Measurements from ENCODE around the gene CD63.

CD63 gene

GRCh38 chr12:55739025-55739378, 10.2 kb upstream of the CD63 start:
- no peak for DNase-seq (ENCODE audit: low read depth, low spot score)

GRCh38 chr12:55738123-55739024, 9.6 kb upstream of the CD63 start:
- DNase-seq (ENCODE audit: low read depth, low spot score) = peak; percentile 93

DNA sequence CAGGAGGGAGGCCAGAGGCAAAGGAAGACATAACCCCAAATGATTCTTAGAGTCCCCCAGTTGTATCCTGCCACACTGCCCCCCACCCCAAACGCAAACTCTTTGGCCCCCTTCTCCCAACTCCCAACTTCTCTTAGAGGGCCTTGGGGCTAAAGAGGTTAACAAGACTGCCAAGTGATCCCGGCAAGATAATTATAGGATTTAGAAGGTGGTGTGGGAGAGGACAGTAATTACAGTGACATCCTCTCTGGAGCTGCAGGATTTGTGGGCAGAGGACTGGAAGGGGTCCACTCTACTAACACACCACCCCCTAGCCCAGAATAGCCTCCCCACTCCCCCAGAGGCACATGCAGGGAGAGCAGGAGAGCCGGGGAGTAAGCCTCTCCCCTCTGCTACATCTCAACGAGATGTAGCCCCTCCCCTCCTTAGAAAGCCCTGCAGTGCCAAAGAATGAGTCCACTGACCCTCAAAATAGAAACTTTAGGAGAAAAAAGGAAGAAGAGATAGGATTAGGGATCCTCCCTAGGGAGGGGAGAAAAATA, 8.8 kb upstream of the CD63 start:
- DNase-seq (ENCODE audit: low read depth, low spot score) = peak; percentile 29

DNA sequence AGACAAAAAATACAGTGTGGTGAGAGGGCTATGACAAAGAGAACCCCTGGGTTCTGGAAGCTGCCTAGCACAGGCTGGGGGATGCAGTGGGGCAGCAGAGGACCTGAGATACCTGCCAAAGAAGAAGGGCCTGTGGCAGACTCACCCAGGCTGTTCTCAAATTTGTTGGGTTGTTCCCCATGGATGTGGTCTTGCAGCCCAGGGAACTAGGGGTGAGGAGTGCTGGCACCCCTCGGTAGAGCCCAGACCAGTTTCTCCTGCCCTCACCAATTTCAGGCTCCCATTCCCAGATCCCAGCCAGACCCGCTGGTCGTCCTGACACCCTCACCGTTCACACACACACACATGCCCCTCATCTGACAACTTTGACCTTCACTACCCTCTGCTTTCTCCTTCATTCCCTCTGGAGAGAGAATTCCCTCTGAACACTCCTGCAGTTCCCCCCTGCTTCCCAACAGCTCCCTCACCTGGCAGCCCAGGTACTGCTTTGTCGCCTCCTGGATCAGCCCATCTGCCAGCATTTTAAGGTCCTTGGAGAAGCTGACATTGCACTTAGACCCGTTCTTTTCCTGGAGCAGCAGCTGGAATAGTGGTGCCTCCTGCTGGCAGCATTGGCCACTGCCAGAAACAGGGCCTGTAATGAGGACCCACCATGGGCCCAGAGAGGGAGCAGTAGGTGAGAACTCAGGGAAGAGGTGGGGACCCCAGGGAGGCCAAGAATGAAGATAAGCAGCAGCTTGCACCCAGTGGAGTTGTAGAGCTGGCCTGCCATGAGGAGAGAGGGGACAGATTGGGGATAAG, 8.2 kb upstream of the CD63 start:
- DNase-seq (ENCODE audit: low read depth, low spot score) = peak; percentile 84

DNA sequence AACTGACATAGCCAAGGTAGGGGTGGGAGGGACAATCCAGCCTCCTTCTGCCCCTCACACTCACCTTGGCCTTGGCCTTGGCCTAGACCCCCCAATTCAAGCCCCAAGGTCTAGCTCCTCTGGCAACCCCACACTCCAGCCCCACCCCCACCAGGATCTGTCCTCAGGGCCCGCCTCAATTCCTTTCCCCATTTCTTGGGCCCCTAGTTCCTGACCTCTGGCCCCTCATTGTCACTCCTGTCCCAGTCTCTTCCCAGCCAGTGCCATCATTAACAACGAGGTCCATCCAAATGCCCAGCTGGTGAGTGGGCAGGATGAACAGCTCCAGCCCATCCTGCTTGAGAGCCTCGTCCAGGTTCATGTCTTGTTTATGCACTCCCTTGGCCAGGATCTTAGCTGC, 7.3 kb upstream of the CD63 start:
- DNase-seq (ENCODE audit: low read depth, low spot score) = no peak

- DNase-seq (ENCODE audit: low read depth, low spot score) = no peak
These were observed 5.8 kb upstream of the CD63 start for GRCh38 chr12:55734595-55734994.

- no peak for DNase-seq (ENCODE audit: low read depth, low spot score)
These were observed 5.0 kb upstream of the CD63 start for GRCh38 chr12:55733858-55734257.

- no peak for DNase-seq (ENCODE audit: low read depth, low spot score)
These were observed 4.3 kb upstream of the CD63 start for GRCh38 chr12:55733021-55733555.

GRCh38 chr12:55732288-55732687, 3.5 kb upstream of the CD63 start:
- no peak for DNase-seq (ENCODE audit: low read depth, low spot score)

DNA sequence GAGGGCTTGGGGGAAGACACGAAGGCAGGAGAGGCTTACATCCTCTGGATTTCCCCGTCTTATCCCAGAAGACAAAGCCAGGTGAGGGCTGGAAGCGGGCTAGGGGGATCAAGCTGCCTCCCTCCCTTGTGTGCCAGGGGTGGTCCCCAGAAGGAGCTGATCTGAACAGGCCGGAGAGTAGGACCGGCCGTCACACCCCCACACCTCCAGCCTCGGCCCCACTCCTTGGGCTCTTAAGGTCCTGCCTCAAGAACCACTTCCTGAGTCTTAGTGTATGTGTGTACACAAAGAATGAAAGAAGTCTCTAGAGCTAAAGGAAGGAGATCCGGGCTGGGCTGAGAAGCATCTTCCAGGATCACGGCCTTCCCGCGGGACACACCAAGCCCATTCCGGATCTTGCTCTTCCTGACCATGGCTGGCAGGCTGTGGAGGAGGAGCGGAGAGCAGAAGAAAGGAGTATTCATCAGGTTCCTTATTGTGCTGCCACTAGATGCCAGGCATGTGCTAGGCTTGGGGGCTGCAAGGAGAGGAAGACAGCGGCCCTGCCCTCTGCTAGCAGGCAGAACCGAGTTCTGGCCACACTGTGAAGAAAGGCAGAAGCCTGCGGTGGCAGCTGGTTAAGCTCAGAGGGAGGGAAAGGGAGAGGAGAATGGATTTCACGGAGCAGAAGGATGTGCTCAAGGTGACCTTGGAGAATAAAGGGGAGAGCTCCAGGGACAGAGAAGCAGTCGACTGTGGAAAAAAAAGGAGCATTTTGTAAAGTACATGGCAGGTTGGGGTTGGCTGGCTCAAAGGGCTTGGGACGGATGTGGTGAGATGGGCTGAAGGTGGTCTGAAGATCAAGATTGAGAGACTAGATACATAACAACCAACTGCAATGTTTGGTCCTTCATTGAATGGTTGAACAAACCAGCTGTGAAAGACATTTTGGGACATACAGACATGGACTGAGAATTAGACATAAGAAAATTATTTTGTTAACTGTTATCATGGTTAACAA, 1.3 kb upstream of the CD63 start:
- DNase-seq (ENCODE audit: low read depth, low spot score) = peak; percentile 75

DNA sequence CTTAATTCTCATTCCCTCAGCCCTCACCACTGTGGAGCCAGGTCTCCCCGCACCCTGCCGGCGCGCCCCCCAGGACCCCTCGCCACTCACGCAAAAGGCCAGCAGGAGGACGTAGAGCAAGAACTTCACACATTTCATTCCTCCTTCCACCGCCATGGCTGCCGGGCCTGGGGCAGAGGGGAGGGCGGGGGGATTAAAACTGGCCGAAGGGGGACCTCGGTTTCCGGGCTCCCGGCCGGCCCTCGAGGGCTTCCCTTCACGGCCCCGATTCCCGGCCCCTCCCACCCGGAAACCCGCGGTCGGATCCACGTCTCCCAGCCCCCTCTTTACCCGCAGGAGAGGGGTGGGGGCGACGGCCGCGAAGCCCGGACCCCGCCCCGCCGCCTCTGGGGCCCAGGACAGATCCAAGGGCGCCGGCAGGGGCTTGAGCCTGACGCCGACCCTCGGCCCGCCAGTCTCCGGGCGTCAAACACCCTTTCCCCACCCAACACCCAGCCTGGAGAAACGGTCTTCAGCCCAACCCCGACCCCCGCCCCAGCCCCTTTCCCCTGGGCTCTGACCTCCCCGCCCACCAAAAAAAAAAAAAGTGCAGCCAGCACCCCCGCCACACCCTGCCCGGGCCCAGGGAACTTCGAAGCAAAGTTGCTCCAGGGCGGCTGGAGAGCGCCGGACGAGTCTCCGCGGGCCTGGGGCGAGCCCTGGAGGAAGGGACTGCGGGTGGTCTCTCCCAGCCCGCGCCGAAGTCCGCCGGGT, 447 bp downstream of the CD63 start:
- DNase-seq (ENCODE audit: low read depth, low spot score) = peak; percentile 87

- DNase-seq (ENCODE audit: low read depth, low spot score) = peak; percentile 65
These were observed 1.1 kb downstream of the CD63 start for GRCh38 chr12:55727643-55728185.

DNA sequence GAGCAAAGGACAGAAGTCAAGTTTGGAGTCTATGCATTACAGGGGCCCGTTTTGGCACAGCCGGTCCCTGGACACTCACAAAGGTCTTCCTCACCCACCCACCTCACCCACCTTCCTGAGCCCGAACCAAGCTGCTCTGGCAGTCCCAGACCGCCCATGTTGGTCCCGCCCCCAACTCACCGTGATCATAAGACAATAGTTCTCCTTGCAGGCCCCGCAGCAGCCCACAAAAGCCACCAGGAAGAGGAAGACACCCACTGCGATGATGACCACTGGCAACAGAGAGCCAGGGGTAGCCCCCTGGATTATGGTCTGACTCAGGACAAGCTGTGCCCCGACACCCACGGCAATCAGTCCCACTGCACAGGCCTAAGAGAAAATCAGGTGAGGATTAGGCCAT, 1.8 kb downstream of the CD63 start:
- DNase-seq (ENCODE audit: low read depth, low spot score) = no peak

GRCh38 chr12:55725556-55725955, 3.3 kb downstream of the CD63 start:
- no peak for DNase-seq (ENCODE audit: low read depth, low spot score)

GRCh38 chr12:55724940-55725309, 3.9 kb downstream of the CD63 start:
- no peak for DNase-seq (ENCODE audit: low read depth, low spot score)

- DNase-seq (ENCODE audit: low read depth, low spot score) = peak; percentile 78
These were observed 4.4 kb downstream of the CD63 start for GRCh38 chr12:55724226-55724939.

DNA sequence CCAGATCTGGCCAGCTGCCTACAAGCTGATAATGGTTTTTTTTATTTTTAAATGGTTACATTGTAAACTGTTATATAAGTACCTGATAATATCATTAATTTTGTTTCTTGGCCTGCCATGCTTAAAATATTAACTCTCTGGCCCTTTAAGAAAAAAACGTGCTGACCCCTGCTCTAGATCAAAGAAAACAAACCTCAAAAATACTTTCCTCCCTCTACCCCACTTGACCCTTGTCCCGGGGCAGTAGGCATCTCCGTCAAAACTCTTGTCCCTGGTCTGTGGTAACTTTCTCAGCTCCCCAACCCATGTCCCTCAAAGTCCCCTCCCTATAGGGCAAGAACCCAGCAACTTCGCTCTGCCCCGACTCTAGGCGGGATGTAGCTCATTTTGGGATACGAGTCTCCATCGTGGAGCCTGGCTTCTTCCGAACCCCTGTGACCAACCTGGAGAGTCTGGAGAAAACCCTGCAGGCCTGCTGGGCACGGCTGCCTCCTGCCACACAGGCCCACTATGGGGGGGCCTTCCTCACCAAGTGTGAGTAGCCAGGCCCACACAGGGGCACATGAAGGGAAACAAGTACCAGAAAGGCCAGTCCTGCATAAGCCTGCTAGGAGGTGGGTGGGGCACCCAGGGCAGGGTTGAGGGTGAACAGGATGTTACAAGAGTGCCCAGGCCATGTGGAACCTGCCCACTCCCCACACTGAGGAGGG, 5.1 kb downstream of the CD63 start:
- no peak for DNase-seq (ENCODE audit: low read depth, low spot score)

DNA sequence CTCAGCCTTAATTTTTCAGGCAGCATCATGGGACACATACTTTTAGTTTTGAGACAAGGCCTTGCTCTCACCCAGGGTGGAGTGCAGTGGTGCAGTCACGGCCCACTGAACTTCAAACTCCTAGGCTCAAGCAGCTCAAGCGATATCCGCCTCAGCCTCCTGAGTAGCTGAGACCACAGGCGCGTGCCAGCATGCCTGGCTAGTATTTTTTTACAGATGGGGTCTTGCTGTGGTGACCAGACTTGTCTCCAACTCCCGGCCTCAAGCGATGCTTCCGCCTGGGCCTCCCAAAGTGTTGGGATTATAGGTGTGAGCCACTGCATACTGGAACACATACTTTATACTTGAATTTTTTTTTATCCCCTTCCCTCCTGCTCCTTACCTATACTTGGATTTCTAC, 5.9 kb downstream of the CD63 start:
- no peak for DNase-seq (ENCODE audit: low read depth, low spot score)
